Subcutaneous adipose tissue (tissue), 4 donors: ENCODE data around the gene FOXO6. TPM values are rescaled to one million over a fixed set of nuclear protein-coding genes. Genes with fewer than 3 reads are reported as not detected.

Source experiments
- CTCF ChIP-seq: fragments of 450-650 bp; IDR thresholded peaks from one replicate; pipeline ENCODE4 v1.5.1; 2016; ENCODE audit warnings: low read depth, mild to moderate bottlenecking, control low read depth, antibody characterized with exemption, moderate library complexity
- total RNA-seq, 4 donors: library from RNA; depleted of rRNA; stranded (reverse); fragments of >200 nt; gene quantifications; one replicate each; pipeline ENCODE4 v1.1.0, GENCODE V29; 2016

Gene FOXO6
- total RNA-seq, 4 donors from 2014 or later: not detected

- TF ChIP-seq CTCF: no peak
These were observed 69.3 kb downstream of the FOXO6 start for GRCh38 chr1:41430582-41430981.

GRCh38 chr1:41431490-41432350 is 70.5 kb downstream of the FOXO6 start:
- no peak for TF ChIP-seq CTCF

Other genes with a start within 250 kb of the FOXO6 start
- 10 to 100 TPM; 27.7 to 47.3 (median 46.1) TPM for gene SCMH1, start 119.1 kb upstream of the FOXO6 start, total RNA-seq
- 1 to 10 TPM in 1 of 4 donors, not detected in 3; 1.1 TPM for gene EDN2, start 123.2 kb downstream of the FOXO6 start, total RNA-seq